ENCODE measurements around the gene AIPL1.

AIPL1 gene

GRCh38 chr17:6421700-6422604 lies 13.0 kb downstream of the AIPL1 start:
- in situ Hi-C loops (cut with HindIII; ENCODE audit: low sequenced_read_pairs): no loop called here

GRCh38 chr17:6420173-6420641 lies 14.7 kb downstream of the AIPL1 start:
- in situ Hi-C loops (cut with HindIII; ENCODE audit: low sequenced_read_pairs): no loop called here

DNA sequence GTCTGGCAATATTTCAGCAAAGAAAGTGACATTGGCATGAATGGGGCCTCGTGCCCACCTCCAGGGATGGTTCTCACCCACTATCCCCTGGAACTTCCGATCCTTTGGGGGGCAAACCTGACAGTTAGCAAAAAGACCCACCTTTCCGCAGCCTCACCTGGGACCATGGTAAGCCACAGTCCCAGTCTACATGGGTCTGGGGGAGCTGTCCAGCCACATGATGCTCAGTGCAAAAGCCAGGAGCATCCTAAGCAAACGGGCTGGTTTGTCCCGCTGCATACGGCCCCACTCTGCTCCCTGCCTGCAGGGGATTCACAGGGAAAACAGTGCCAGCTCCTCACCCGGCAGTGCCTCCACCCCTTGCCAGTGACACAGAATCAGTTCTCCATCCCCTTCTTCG lies 19.3 kb downstream of the AIPL1 start:
- in situ Hi-C loops (cut with HindIII; ENCODE audit: low sequenced_read_pairs): no loop called here

- in situ Hi-C loops (cut with HindIII; ENCODE audit: low sequenced_read_pairs): no loop called here
These were observed 21.9 kb downstream of the AIPL1 start for GRCh38 chr17:6413065-6413464.

- in situ Hi-C loops (cut with HindIII; ENCODE audit: low sequenced_read_pairs): no loop called here
These were observed 26.2 kb downstream of the AIPL1 start for GRCh38 chr17:6408735-6409134.

DNA sequence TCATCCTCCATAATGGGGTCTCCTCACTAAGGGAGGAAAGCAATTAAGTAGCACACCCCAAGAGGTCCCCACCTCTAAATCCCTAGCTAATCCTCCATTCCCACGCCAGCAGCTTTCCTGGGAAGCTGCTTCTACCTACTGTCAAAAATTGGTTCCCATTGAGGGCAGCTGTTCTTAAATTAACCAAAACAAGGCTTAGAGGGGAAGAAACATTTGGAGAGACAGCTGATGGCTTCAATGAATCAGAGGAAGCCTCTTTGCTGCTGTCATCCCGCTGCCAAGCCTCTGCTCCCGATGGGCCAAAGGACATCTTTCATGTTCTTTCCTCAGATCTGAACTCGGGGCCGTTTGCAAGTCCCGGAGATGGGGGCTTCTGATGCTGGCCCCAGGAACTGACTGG lies 26.6 kb downstream of the AIPL1 start:
- in situ Hi-C loops (cut with HindIII; ENCODE audit: low sequenced_read_pairs): no loop called here

- in situ Hi-C loops (cut with HindIII; ENCODE audit: low sequenced_read_pairs): no loop called here
These were observed 32.7 kb downstream of the AIPL1 start for GRCh38 chr17:6402258-6402657.

- in situ Hi-C loops (cut with HindIII; ENCODE audit: low sequenced_read_pairs): no loop called here
These were observed 36.0 kb downstream of the AIPL1 start for GRCh38 chr17:6398955-6399354.

DNA sequence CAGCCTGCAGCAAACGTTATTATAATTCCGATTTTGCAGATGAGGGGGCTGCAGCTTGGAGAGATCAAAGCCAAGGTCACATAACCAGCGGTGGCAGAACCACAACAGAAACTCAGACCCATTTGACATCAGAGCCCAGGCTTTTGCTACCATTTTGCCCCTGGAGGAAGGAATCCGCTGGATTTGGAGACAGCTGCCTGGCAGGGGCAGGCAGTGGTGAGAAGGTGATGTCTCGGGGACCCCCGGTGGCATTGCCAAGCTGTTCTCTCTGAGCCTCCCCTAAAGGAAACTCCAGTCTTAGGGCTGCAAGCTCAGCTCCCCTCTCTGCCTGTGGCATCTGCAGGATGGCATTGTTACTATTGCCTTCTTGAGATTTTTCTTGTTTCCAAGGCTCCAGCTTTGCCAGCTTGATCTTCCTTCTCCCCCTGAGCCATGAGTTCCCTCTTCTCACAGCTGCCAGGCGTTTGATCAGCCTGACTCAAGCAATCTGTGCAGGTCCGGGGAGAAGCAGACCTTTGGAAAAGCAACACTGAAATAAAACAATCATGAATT lies 40.8 kb downstream of the AIPL1 start:
- in situ Hi-C loops (cut with HindIII; ENCODE audit: low sequenced_read_pairs): no loop called here

- in situ Hi-C loops (cut with HindIII; ENCODE audit: low sequenced_read_pairs): no loop called here
These were observed 41.5 kb downstream of the AIPL1 start for GRCh38 chr17:6393351-6393952.

GRCh38 chr17:6392609-6393350 lies 42.1 kb downstream of the AIPL1 start:
- in situ Hi-C loops (cut with HindIII; ENCODE audit: low sequenced_read_pairs): no loop called here

GRCh38 chr17:6388416-6388815 lies 46.5 kb downstream of the AIPL1 start:
- in situ Hi-C loops (cut with HindIII; ENCODE audit: low sequenced_read_pairs): no loop called here

DNA sequence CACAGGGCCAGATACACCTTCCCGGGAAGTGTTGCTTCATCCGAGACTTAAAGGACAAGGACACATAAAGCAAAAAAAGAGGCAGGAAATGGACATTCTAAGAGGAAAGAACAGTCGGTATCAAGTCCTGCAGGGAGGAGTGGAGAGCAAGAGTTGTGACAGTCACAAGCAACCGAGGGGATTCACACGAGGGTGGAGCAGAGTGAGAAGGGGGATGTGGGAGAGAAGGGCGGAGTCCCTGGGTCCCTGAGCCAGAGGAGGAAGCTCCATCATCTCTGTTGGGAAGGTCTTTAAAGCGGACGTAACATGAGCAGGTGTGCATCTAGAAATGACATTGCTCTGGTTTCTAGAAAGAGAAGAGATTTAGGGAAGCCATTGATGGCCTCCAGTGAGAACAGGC lies 47.1 kb downstream of the AIPL1 start:
- in situ Hi-C loops (cut with HindIII; ENCODE audit: low sequenced_read_pairs): no loop called here

DNA sequence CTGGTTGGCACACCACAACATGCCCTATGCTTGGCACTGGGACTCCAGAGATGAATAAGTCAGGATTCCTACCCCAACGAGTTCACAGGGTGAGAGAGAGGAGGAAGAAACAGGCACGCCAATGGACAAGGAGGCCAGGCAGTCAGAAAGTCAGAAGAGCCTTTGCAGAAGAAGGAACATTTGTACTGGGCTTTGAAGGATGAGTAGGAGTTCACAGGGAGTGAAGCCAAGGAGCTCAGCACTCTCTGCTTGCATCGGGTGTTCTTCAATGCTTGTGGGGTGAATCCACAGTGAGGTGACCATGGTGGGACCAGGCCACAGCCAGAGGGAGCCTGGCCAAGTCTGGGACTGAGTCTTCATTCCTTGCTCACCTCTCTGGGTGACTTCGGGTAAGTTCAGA lies 47.5 kb downstream of the AIPL1 start:
- in situ Hi-C loops (cut with HindIII; ENCODE audit: low sequenced_read_pairs): no loop called here

GRCh38 chr17:6386041-6386630 lies 48.8 kb downstream of the AIPL1 start:
- in situ Hi-C loops (cut with HindIII; ENCODE audit: low sequenced_read_pairs): no loop called here

- in situ Hi-C loops (cut with HindIII; ENCODE audit: low sequenced_read_pairs): no loop called here
These were observed 50.4 kb downstream of the AIPL1 start for GRCh38 chr17:6384481-6384880.

- in situ Hi-C loops (cut with HindIII; ENCODE audit: low sequenced_read_pairs): no loop called here
These were observed 53.1 kb downstream of the AIPL1 start for GRCh38 chr17:6381526-6382465.

GRCh38 chr17:6380915-6381438 lies 53.9 kb downstream of the AIPL1 start:
- in situ Hi-C loops (cut with HindIII; ENCODE audit: low sequenced_read_pairs): no loop called here

DNA sequence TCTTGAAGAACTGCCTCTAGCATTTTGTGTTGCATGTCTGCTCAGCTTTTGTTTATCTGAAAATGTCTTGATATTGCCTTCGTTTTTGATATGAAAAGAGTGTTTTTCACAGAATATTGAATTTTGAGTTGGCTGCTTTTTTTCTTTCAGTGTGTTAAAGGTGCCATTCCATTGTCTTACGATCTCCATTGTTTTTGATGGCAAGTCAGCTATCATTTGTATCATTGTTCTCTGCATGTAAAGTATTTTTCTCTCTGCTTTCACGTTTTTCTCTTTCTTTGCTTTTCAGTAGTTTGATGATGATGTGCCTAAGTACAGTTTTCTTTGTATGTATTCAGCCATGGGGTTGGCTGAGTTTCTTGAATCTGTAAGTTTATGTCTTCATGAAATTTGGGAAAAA lies 57.0 kb downstream of the AIPL1 start:
- in situ Hi-C loops (cut with HindIII; ENCODE audit: low sequenced_read_pairs): no loop called here

DNA sequence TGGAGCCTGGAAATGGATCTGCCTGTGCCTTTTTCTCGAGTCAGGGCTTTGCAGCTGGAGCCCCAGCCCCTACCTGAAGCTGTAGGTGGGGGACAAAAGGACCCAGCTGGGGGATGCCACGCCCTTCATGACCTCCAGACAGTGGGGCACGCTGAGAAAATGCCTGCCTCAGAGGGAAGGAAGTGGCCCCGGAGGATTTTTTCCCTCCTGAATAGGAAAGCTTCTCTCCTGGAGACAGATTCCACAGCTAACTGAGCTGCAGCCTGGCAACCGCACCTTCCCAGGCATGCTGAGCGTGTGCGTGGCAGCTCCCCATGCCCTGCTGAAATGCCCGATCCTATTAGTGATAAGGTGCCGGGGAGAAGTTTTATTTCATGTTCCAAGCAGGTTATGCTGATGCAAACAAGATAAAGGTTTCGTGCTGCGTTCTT lies 58.0 kb downstream of the AIPL1 start:
- in situ Hi-C loops (cut with HindIII; ENCODE audit: low sequenced_read_pairs): no loop called here
